ENCODE measurements around the gene CCDC90B.

The CCDC90B gene

GRCh38 chr11:83222499-83222898 is 63.7 kb downstream of the CCDC90B start:
- no peak for DNase-seq

- DNase-seq = no peak
These were observed 64.5 kb downstream of the CCDC90B start for GRCh38 chr11:83221694-83222093.

GRCh38 chr11:83220260-83220659 is 65.9 kb downstream of the CCDC90B start:
- DNase-seq = peak; percentile 5

GRCh38 chr11:83219095-83219494 is 67.1 kb downstream of the CCDC90B start:
- no peak for DNase-seq

Data from stimulated activated CD4-positive, alpha-beta T cell treated with anti-CD3 and anti-CD28 coated beads, Interleukin-15, amount 100 ng/mL, for 24 hours (primary cell).